MCF 10A (cell line): ENCODE data around the gene ACOXL. TPM values are rescaled to one million over a fixed set of nuclear protein-coding genes. Genes with fewer than 3 reads are reported as not detected.
A peak's percentile ranks its signal among the peaks of the same experiment; 100 is the strongest.

ENCODE experiments used
- BruUV-seq: library from RNA; stranded (reverse); fragments of 400-500 nt; replicated peaks from 2 replicates; lab custom pipeline; 2021; lab: Mats Ljungman, UMichigan
- CTCF ChIA-PET: fragments of 300-600 bp; sonication (Branson Sonifier 250); formaldehyde crosslinking; extraction: SDS; loops from one replicate; lab custom pipeline; 2021; ENCODE audit warnings: antibody characterized with exemption, inconsistent platforms; lab: Yijun Ruan, JAX
- POLR2A ChIA-PET: fragments of 300-600, 350-650 bp; sonication (Branson Sonifier 250); formaldehyde crosslinking; extraction: SDS; loops from one replicate; lab custom pipeline; 2020; ENCODE audit warnings: antibody characterized with exemption, inconsistent platforms; lab: Yijun Ruan, JAX
- DNase-seq: peaks from one replicate; pipeline ENCODE4 v3.0.0-alpha.2; 2018; ENCODE audit not compliant: unreplicated experiment
- H3K27ac Mint-ChIP-seq: one replicate; pipeline ENCODE4 v1.8.0; 2022; ENCODE audit warnings: mild to moderate bottlenecking, low read depth, mixed read lengths; ENCODE audit not compliant: unreplicated experiment
- H3K27me3 Mint-ChIP-seq: one replicate; pipeline ENCODE4 v1.8.0; 2022; ENCODE audit warnings: mixed read lengths; ENCODE audit not compliant: insufficient read depth, unreplicated experiment
- H3K36me3 Mint-ChIP-seq: one replicate; pipeline ENCODE4 v1.8.0; 2022; ENCODE audit warnings: mild to moderate bottlenecking, moderate library complexity, mixed read lengths; ENCODE audit not compliant: insufficient read depth, unreplicated experiment
- H3K4me1 Mint-ChIP-seq: one replicate; pipeline ENCODE4 v1.8.0; 2022; ENCODE audit warnings: mixed read lengths; ENCODE audit not compliant: insufficient read depth, unreplicated experiment
- H3K4me3 Mint-ChIP-seq: one replicate; pipeline ENCODE4 v1.8.0; 2022; ENCODE audit warnings: mild to moderate bottlenecking, moderate library complexity, mixed read lengths; ENCODE audit not compliant: unreplicated experiment
- H3K9me3 Mint-ChIP-seq: one replicate; pipeline ENCODE4 v1.8.0; 2022; ENCODE audit warnings: mixed read lengths; ENCODE audit not compliant: unreplicated experiment
- CTCF ChIP-seq: fragments of 200-600 bp; IDR thresholded peaks from one replicate; pipeline ENCODE4 v1.8.0; 2022; ENCODE audit warnings: antibody characterized with exemption, mild to moderate bottlenecking; ENCODE audit not compliant: unreplicated experiment
- intact Hi-C: fragments of 100-400 bp; cut with micrococcal nuclease; formaldehyde crosslinking; loops from 2 replicates; pipeline ENCODE4 v1.14.1; 2022
- total RNA-seq: library from RNA; stranded (reverse); gene quantifications from 2 replicates; pipeline ENCODE4 v1.2.3, GENCODE V29; 2022

ACOXL gene
- total RNA-seq, 1 experiment from 2014 or later = not detected

- Mint-ChIP-seq H3K9me3 (no peaks in the 10 kb centered on the region), H3K27me3 (no peaks in the 10 kb centered on the region), H3K36me3 (peaks cover 77% of the 10 kb centered on the region), H3K4me1 (peaks cover 23% of the 10 kb centered on the region), H3K4me3 (no peak overlapping the region), H3K27ac (peak overlapping the region; percentile 60)
- peak; percentile 26 for DNase-seq
- no TSS peak for BruUV-seq
- intact Hi-C loops = no loop called here
- POLR2A ChIA-PET = interaction anchor here (1.2 kb wide), 2 partner anchors 9 to 21 kb away, joined by 3 read pairs; no protein-coding TSS in a partner anchor
- no peak for TF ChIP-seq CTCF
- CTCF ChIA-PET = no interaction called here
These were observed 428.4 kb downstream of the ACOXL start for GRCh38 chr2:111160758-111161157.

- TF ChIP-seq CTCF = no peak
- Mint-ChIP-seq H3K4me3 (no peak overlapping the region), H3K27ac (no peak overlapping the region), H3K4me1 (peaks cover 19% of the 10 kb centered on the region), H3K36me3 (peaks cover 80% of the 10 kb centered on the region), H3K27me3 (no peaks in the 10 kb centered on the region), H3K9me3 (no peaks in the 10 kb centered on the region)
- ChIA-PET POLR2A (interaction anchor here (0.7 kb wide), 1 partner anchor 41 kb away, joined by 3 read pairs; the partner anchor contains the start of gene BCL2L11), CTCF (no interaction called here)
- BruUV-seq = no TSS peak
- DNase-seq = no peak
- intact Hi-C loops = no loop called here
These were observed 429.6 kb downstream of the ACOXL start for GRCh38 chr2:111161971-111162370.

GRCh38 chr2:111162718-111163331 is 430.5 kb downstream of the ACOXL start:
- DNase-seq = no peak
- Mint-ChIP-seq H3K4me3 (no peak overlapping the region), H3K36me3 (peaks cover 80% of the 10 kb centered on the region), H3K27ac (no peak overlapping the region), H3K4me1 (peaks cover 19% of the 10 kb centered on the region), H3K27me3 (no peaks in the 10 kb centered on the region), H3K9me3 (no peaks in the 10 kb centered on the region)
- no peak for TF ChIP-seq CTCF
- BruUV-seq = no TSS peak
- intact Hi-C loops = no loop called here
- CTCF ChIA-PET = interaction anchor here (0.6 kb wide), 1 partner anchor 71 kb away, joined by 3 read pairs; no protein-coding TSS in a partner anchor
- POLR2A ChIA-PET = interaction anchor here (0.6 kb wide), 1 partner anchor 42 kb away, joined by 3 read pairs; the partner anchor contains the start of gene BCL2L11

- Mint-ChIP-seq H3K27me3 (no peaks in the 10 kb centered on the region), H3K36me3 (peaks cover 75% of the 10 kb centered on the region), H3K4me3 (no peak overlapping the region), H3K4me1 (peaks cover 26% of the 10 kb centered on the region), H3K9me3 (no peaks in the 10 kb centered on the region), H3K27ac (no peak overlapping the region)
- intact Hi-C loops = no loop called here
- ChIA-PET CTCF (no interaction called here), POLR2A (no interaction called here)
- DNase-seq = no peak
- no TSS peak for BruUV-seq
- TF ChIP-seq CTCF = no peak
These were observed 431.7 kb downstream of the ACOXL start for GRCh38 chr2:111164078-111164477.
